GM21390 (cell line): Measurements from ENCODE around the gene OPN4.

ENCODE experiments used
- ATAC-seq: cut with Tn5 transposase; IDR thresholded peaks from one replicate; pipeline ENCODE4 v1.9.1; 2021; ENCODE audit not compliant: unreplicated experiment

The OPN4 gene

GRCh38 chr10:86661161-86662025 is 7.0 kb downstream of the OPN4 start:
- ATAC-seq: no peak

- ATAC-seq: no peak
Observed at GRCh38 chr10:86662186-86663045, 8.1 kb downstream of the OPN4 start.

- no peak for ATAC-seq
Observed at GRCh38 chr10:86663046-86663345, 8.6 kb downstream of the OPN4 start.

GRCh38 chr10:86663576-86664339 is 9.4 kb downstream of the OPN4 start:
- ATAC-seq: no peak

- no peak for ATAC-seq
Observed at GRCh38 chr10:86664341-86665217, 10.2 kb downstream of the OPN4 start.

GRCh38 chr10:86665218-86665607 is 10.9 kb downstream of the OPN4 start:
- ATAC-seq: no peak

- no peak for ATAC-seq
Observed at GRCh38 chr10:86665868-86666267, 11.5 kb downstream of the OPN4 start.

GRCh38 chr10:86666538-86666937 is 12.2 kb downstream of the OPN4 start:
- ATAC-seq: no peak

- no peak for ATAC-seq
Observed at GRCh38 chr10:86667421-86668181, 13.3 kb downstream of the OPN4 start.

- ATAC-seq: no peak
Observed at GRCh38 chr10:86668297-86669165, 14.2 kb downstream of the OPN4 start, which contains the start of gene LDB3. LDB3 (plus strand) TSS chr10:86668511; CDS start chr10:86668692, 181 bp downstream.

- no peak for ATAC-seq
Observed at GRCh38 chr10:86670290-86670811, 16.0 kb downstream of the OPN4 start.

- no peak for ATAC-seq
Observed at GRCh38 chr10:86670876-86671275, 16.5 kb downstream of the OPN4 start.

GRCh38 chr10:86671419-86671818 is 17.1 kb downstream of the OPN4 start:
- no peak for ATAC-seq

GRCh38 chr10:86671985-86672710 is 17.8 kb downstream of the OPN4 start:
- no peak for ATAC-seq

GRCh38 chr10:86673216-86673826 is 19.0 kb downstream of the OPN4 start:
- no peak for ATAC-seq

- no peak for ATAC-seq
Observed at GRCh38 chr10:86673827-86674581, 19.7 kb downstream of the OPN4 start.

GRCh38 chr10:86674912-86675311 is 20.6 kb downstream of the OPN4 start:
- ATAC-seq: no peak
